Common myeloid progenitor, CD34-positive (primary cell): ENCODE measurements around the gene UNC13C. TPM values are rescaled to one million over a fixed set of nuclear protein-coding genes. Genes with fewer than 3 reads are reported as not detected.
"Not testable (repeated sequence)": the region's sequence is repeated elsewhere in the genome, so short reads cannot be mapped to it uniquely, and the experiment has no call there.

Experiments used
- CTCF ChIA-PET: fragments of 350-600 bp; sonication (Branson Sonifier 250); formaldehyde crosslinking; loops from one replicate; lab custom pipeline; 2021; ENCODE audit warnings: antibody characterized with exemption; lab: Charles Lee
- POLR2A ChIA-PET: fragments of 350-600 bp; sonication (Branson Sonifier 250); formaldehyde crosslinking; loops from one replicate; lab custom pipeline; 2021; ENCODE audit warnings: antibody characterized with exemption; lab: Charles Lee
- DNase-seq, 3 donors: peaks; one replicate each; pipeline versions ENCODE4 v3.0.0 to v3.0.0-alpha.2; 2013
- H3K27ac ChIP-seq, 2 experiments: 1 replicate in 1 of 2; 2 replicates in 1 of 2; pipeline ENCODE4 v1.7.0; 2013; ENCODE audit warnings: inconsistent platforms in 2 of 2, low read length in 2 of 2, mild to moderate bottlenecking in 2 of 2, low read depth in 1 of 2, moderate library complexity in 1 of 2; ENCODE audit not compliant: severe bottlenecking in 2 of 2, insufficient read depth in 1 of 2, poor library complexity in 1 of 2
- H3K27me3 ChIP-seq, 5 experiments: replicated peaks in 2 of 5; 1 replicate in 3 of 5; 2 replicates in 2 of 5; pipeline versions ENCODE4 v1.6.1 to v1.7.0; 2013; ENCODE audit warnings: low read length in 4 of 5, mild to moderate bottlenecking in 2 of 5, moderate library complexity in 2 of 5, inconsistent platforms in 1 of 5; ENCODE audit not compliant: insufficient read depth in 5 of 5, control insufficient read depth in 4 of 5
- H3K36me3 ChIP-seq, 4 experiments: 1 replicate in 2 of 4; 2 replicates in 2 of 4; pipeline versions ENCODE4 v1.6.1 to v1.7.0; 2013; ENCODE audit warnings: low read length in 3 of 4, control low read depth in 1 of 4, mild to moderate bottlenecking in 1 of 4; ENCODE audit not compliant: control insufficient read depth in 4 of 4, insufficient read depth in 4 of 4
- H3K4me1 ChIP-seq, 4 experiments: 1 replicate in 3 of 4; 2 replicates in 1 of 4; pipeline versions ENCODE4 v1.6.1 to v1.7.1; 2013; ENCODE audit warnings: low read length in 3 of 4, mild to moderate bottlenecking in 3 of 4, control low read depth in 1 of 4, inconsistent platforms in 1 of 4, moderate library complexity in 1 of 4; ENCODE audit not compliant: control insufficient read depth in 4 of 4, insufficient read depth in 4 of 4; ENCODE audit errors: control extremely low read depth in 1 of 4
- H3K4me3 ChIP-seq, 7 experiments: 1 replicate in 4 of 7; 2 replicates in 3 of 7; pipeline versions ENCODE4 v1.5.1 to v1.7.0; 2013; ENCODE audit warnings: mild to moderate bottlenecking in 7 of 7, low read length in 6 of 7, moderate library complexity in 6 of 7, inconsistent platforms in 2 of 7, low read depth in 2 of 7, control low read depth in 1 of 7; ENCODE audit not compliant: insufficient read depth in 4 of 7, control insufficient read depth in 1 of 7; ENCODE audit errors: extremely low read depth in 1 of 7
- H3K9me3 ChIP-seq, 5 experiments: 1 replicate in 4 of 5; 2 replicates in 1 of 5; pipeline versions ENCODE4 v1.6.1 to v1.7.1; 2013; ENCODE audit warnings: low read length in 4 of 5, mild to moderate bottlenecking in 2 of 5, inconsistent platforms in 1 of 5, low read depth in 1 of 5, moderate library complexity in 1 of 5; ENCODE audit not compliant: control insufficient read depth in 4 of 5, insufficient read depth in 2 of 5; ENCODE audit errors: control extremely low read depth in 1 of 5
- WGBS: methylation state at CpG from one replicate; pipeline ENCODE4 v1.1.5; 2013; ENCODE audit not compliant: insufficient coverage; 5-methylcytosine and 5-hydroxymethylcytosine counted together
- polyA plus RNA-seq: library from polyadenylated mRNA; unstranded; fragments of 120-200 nt; gene quantifications from one replicate; pipeline ENCODE4 v1.2.1, GENCODE V29; 2013

UNC13C gene
- polyA plus RNA-seq = not detected

DNA sequence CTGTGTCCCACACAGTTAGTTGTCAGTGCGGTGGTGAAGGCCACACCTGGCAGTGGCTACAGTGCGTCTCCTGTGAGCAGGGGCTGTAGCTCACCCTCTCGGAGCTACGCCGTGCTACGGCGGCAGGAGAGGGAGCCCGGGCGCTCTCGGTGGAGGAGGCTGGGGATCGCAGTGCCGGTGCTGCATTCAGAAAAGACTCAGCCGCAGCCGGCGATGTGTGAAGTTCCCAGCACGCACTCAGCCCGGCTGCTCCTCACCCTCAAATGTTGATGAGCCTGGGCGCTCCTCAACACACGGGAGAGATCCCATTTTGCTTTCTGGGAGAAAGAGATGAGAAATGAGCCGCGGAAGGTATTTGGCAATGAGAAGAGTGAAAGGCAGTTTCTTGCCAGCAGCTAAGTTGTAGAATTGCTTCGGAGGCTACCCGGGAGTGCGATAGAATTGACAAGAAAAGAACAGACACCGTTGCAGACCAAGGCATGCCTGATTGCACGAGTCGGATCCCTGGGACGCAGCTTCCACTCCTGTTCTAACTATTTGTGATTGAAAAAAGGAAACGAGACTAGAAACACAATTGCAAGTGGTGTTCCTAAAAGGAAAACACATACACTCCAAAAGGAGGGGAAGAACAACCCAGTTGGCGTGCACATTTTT is at the start of gene UNC13C:
Gene UNC13C (plus strand): TSS at position 189 of the 654 bp plus-strand sequence. CDS start 34,463 bp downstream, outside the sequence.
- peak within 1 kb of the TSS in 6 of 7 experiments; percentile 45 to 71 (median 64) for H3K4me3 ChIP-seq
- H3K27ac ChIP-seq = no peak within 1 kb of the TSS
- CTCF ChIA-PET = interaction anchor here (1.6 kb wide), 1 partner anchor 10 kb away, joined by 5 read pairs; no protein-coding TSS in a partner anchor
- peak; percentile 11 to 48 (median 33) for DNase-seq
- no peaks in the 10 kb centered on the region for H3K36me3 ChIP-seq
- peaks cover 2 to 36% (median 10%) of the 10 kb centered on the region in 5 experiments for H3K27me3 ChIP-seq
- peaks cover 0 to 11% (median 9%) of the 10 kb centered on the region in 4 experiments for H3K4me1 ChIP-seq
- WGBS = under 1% methylated on average over 24 of the region's 30 CpGs
- POLR2A ChIA-PET = no interaction called here
- peaks cover 0 to 3% (median 0%) of the 10 kb centered on the region in 5 experiments for H3K9me3 ChIP-seq

DNA sequence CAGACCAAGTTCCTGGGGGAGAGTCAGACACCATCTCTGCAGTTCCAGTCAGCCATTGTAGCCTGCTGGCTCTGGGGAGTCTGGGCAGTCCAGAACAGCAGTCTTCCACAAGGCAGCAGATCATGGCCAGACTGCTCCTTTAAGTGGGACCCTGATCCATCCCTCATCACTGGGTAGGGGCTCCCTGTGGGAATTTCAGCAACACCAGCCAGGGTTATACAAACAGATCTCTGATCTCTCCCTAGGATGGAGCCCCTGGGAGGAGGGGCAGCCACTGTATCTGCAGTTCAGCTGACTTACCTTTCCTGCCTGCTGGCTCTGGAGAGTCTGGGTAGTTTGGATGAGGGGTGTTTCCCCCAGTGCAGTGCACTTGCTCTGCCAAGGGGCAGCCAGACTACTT is 42.1 kb upstream of the UNC13C start:
- H3K4me3 ChIP-seq = no peak overlapping the region
- ChIA-PET CTCF (no interaction called here), POLR2A (no interaction called here)
- no peaks in the 10 kb centered on the region for H3K27me3 ChIP-seq
- H3K4me1 ChIP-seq = no peaks in the 10 kb centered on the region
- no peaks in the 10 kb centered on the region for H3K36me3 ChIP-seq
- peaks cover 0 to 33% (median 4%) of the 10 kb centered on the region in 5 experiments for H3K9me3 ChIP-seq
- DNase-seq = no peak
- no peak overlapping the region for H3K27ac ChIP-seq

DNA sequence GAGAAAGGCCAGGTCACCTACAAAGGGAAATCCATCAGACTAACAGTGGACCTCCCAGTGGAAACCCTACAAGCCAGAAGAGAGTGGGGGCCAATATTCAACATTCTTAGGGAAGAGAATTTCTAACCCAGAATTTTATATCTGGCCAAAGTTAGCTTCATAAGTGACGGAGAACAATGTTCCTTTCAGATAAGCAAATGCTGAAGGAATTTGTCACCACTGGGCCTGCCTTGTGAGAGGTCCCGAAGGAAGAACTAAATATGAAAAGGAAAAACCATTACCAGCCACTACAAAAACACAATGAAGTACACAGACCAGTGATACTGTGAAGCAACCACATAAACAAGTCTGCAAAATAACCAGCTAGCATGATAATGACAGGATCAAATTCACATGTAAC is 40.6 kb upstream of the UNC13C start:
- WGBS = 100% methylated on average over 1 of the region's 2 CpGs
- H3K4me1 ChIP-seq, DNase-seq, H3K4me3 ChIP-seq, H3K27ac ChIP-seq, POLR2A ChIA-PET, H3K36me3 ChIP-seq, CTCF ChIA-PET, H3K27me3 ChIP-seq: not testable (repeated sequence)
- peaks cover 0 to 36% (median 4%) of the 10 kb centered on the region in 5 experiments for H3K9me3 ChIP-seq

DNA sequence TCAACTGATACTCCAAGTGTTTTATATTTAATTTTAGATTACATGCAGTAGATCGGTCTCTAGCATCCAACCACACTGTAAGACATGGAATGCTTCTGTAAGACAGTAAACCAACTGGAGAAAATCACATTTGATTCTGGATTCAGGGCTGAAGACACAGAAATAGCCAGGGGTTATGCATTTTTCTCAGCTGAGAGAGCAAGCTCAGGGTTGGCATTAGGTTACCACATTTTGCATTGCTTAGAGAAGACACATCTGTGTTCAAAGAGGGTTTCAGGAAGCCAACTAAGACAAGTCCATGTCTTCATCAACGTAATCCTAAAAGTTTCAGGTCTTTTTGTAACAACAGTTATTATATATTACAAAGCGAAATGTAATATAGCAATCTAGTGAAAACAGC is 27.7 kb upstream of the UNC13C start:
- ChIA-PET POLR2A (no interaction called here), CTCF (no interaction called here)
- no peak overlapping the region for H3K4me3 ChIP-seq
- no peaks in the 10 kb centered on the region for H3K4me1 ChIP-seq
- DNase-seq = no peak
- WGBS = no CpG with 5 or more reads among the region's 3 CpGs
- H3K27ac ChIP-seq = no peak overlapping the region
- H3K9me3 ChIP-seq = peaks cover 0 to 8% (median 0%) of the 10 kb centered on the region in 5 experiments
- H3K36me3 ChIP-seq = no peaks in the 10 kb centered on the region
- H3K27me3 ChIP-seq = no peaks in the 10 kb centered on the region

DNA sequence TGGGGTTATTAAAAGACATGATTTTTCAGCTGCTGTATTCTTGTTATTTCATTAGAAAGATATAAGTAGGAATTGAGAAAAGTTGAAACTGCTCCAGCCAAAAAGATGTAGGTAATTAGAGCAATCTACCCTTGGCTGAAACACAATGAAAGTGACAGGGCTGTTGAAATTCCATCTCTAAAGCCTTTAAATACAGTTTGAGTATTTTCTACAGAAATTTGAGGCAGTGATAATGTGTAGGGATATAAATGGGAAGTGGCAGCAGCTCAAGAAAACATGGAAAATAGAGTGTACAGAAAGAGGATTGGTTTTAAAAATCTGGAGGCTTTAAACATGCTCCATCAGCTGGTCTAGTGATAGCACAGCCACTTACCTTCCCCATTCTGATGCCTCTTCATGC is 22.8 kb upstream of the UNC13C start:
- CTCF ChIA-PET = interaction anchor here (0.6 to 1.2 kb wide), 4 partner anchors 9 to 1174 kb away, joined by 3 read pairs; no protein-coding TSS in a partner anchor
- Histone ChIP-seq H3K36me3 (no peaks in the 10 kb centered on the region), H3K4me1 (no peaks in the 10 kb centered on the region), H3K4me3 (no peak overlapping the region), H3K9me3 (no peaks in the 10 kb centered on the region), H3K27me3 (no peaks in the 10 kb centered on the region), H3K27ac (no peak overlapping the region)
- POLR2A ChIA-PET = no interaction called here
- no peak for DNase-seq

DNA sequence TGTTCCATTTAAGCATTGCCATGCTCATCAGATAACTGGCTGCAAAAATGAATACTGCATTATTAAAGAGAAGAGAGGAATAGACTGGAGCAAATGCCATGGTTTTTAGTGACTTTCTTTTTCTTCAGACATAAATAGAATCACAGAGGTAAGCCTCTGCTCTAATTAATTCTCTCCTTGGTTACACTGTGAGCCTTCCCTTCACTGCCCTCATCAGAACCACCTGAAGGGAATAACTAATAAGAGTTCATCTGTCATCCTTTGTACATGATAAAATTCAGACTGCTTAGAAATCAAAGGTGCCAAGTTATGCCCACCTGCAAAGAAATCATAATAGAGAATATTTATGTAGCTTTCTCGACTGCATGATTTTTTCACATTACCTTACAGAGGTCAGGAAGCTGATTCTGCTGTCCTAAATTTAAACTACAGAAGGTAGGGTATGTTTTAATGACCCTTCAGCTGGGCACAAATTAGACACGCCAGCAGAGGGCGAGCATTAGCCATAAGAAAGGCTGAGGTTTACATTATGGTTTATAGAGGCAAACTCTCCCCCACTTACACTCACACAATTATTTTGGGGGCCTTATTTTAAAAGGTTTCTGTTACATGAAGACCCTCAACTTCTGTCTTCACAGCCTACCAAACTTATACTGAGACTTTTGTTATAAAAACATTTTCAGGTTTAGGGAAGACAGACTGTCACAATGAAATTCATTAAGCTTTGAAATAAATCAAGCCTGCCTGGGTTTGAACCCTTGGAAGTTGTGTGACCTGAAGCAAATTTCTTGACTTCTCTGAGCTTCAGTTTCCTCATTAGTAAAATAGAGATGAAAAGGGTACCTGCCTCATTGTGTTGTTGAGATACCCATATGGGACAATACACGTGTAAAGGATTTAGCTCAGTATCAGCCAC is 15.3 kb upstream of the UNC13C start:
- POLR2A ChIA-PET = interaction anchor here (0.5 kb wide), 1 partner anchor 33 kb away, joined by 3 read pairs; no protein-coding TSS in a partner anchor
- peak; percentile 35 to 64 (median 44) for DNase-seq

More for the DNA sequence above, 15.3 kb upstream of the UNC13C start:
- Histone ChIP-seq H3K4me1 (no peaks in the 10 kb centered on the region), H3K27me3 (no peaks in the 10 kb centered on the region), H3K27ac (no peak overlapping the region), H3K9me3 (no peaks in the 10 kb centered on the region), H3K36me3 (no peaks in the 10 kb centered on the region), H3K4me3 (no peak overlapping the region)
- CTCF ChIA-PET = interaction anchor here (0.7 to 2.3 kb wide), 11 partner anchors 9 to 1205 kb away, joined by 3 to 21 read pairs (median 5); no protein-coding TSS in a partner anchor
- WGBS = 100% methylated on average over 1 of the region's 4 CpGs
